ENCODE results near the gene TP53RK.

DNA sequence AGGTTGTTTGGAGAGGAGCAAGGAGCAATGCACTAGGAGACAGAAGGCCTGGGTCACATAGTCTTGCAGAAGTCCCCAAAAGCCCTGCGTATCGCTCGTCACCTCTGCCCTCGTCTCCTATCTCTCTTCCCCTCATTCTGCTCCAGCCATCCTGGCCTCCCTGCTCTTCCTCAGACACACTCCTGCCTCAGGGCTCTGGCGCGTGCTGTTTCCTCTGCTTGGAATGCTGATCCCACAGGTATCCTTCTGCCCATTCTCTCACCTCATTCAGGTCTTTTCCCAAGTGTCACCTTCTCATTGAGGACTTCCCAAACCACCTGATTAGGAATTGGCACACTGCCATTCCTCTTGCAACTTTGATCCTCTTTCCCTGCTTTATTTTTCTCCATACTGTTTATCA lies 11.2 kb upstream of the TP53RK start:
- TF ChIP-seq POLR2A (IDR thresholded peaks at IDR 0.05) (no peak), CTCF (IDR thresholded peaks at IDR 0.05) (no peak), EP300 (IDR thresholded peaks at IDR 0.05) (no peak), POLR2AphosphoS5 (IDR thresholded peaks at IDR 0.05) (no peak)

Measured in upper lobe of left lung (tissue), 4 donors.